Measurements from ENCODE around the gene TSPAN31.
A peak's percentile ranks its signal among the peaks of the same experiment; 100 is the strongest.

- TF ChIP-seq CTCF (IDR thresholded peaks at IDR 0.05) (peak in 1 of 6 experiments; percentile 7), POLR2A (IDR thresholded peaks at IDR 0.05) (peak; percentile 69 to 90)
Observed at GRCh38 chr12:57744777-57745484, at the start of gene TSPAN31.
